HepG2 (cell line): ENCODE measurements around the gene NME9. TPM values are rescaled to one million over a fixed set of nuclear protein-coding genes. Genes with fewer than 3 reads are reported as not detected.

ENCODE experiments used
- ATAC-seq: fragments of 200-7000 bp; cut with Tn5 transposase; 3 replicates; pipeline ENCODE4 v1.9.1; 2020; ENCODE audit warnings: mild to moderate bottlenecking, moderate library complexity
- BruUV-seq: library from RNA; stranded (reverse); fragments of 400-500 nt; replicated peaks from 2 replicates; lab custom pipeline; 2021; lab: Mats Ljungman, UMichigan
- CTCF ChIA-PET: fragments of 300-600 bp; formaldehyde crosslinking; extraction: SDS; loops from one replicate; lab custom pipeline; 2021; ENCODE audit warnings: low total read pairs, inconsistent platforms, low intra/inter-chr PET ratio; lab: Yijun Ruan, JAX
- POLR2A ChIA-PET: fragments of 350-600 bp; sonication (Branson Sonifier 250); formaldehyde crosslinking; loops from one replicate; lab custom pipeline; 2020; ENCODE audit warnings: antibody characterized with exemption, inconsistent platforms; lab: Yijun Ruan, JAX
- DNase-seq: peaks from one replicate; pipeline ENCODE4 v3.0.0-alpha.2; 2015; ENCODE audit warnings: low spot score
- FAIRE-seq: peaks from 3 replicates; lab custom pipeline; 2011; peaks lifted over from hg19 to GRCh38; lab: Jason Lieb, UNC
- H2AFZ ChIP-seq: one replicate; pipeline ENCODE4 v1.6.1; 2011; ENCODE audit warnings: low read length, inconsistent platforms
- H3K27ac ChIP-seq: fragments of 300-600 bp; 3 replicates; pipeline ENCODE4 v1.8.0; 2011; ENCODE audit warnings: mixed run types, mild to moderate bottlenecking, mixed read lengths, low read length, inconsistent platforms; ENCODE audit not compliant: insufficient read depth; ENCODE audit errors: extremely low read length
- H3K27me3 ChIP-seq, 2 experiments: fragments of 200-600 bp in 1 of 2; 2 replicates in 1 of 2; 3 replicates in 1 of 2; pipeline versions ENCODE4 v1.6.0 to v1.8.0; 2011; ENCODE audit warnings: low read length in 2 of 2, mild to moderate bottlenecking in 2 of 2, moderate library complexity in 2 of 2, inconsistent platforms in 1 of 2; ENCODE audit not compliant: insufficient read depth in 2 of 2, control insufficient read depth in 1 of 2
- H3K36me3 ChIP-seq, 2 experiments: fragments of 200-600 bp in 1 of 2; replicated peaks in 1 of 2; 2 replicates in 1 of 2; 3 replicates in 1 of 2; pipeline versions ENCODE4 v1.5.1 to v1.8.0; 2011; ENCODE audit warnings: low read length in 2 of 2, inconsistent platforms in 1 of 2; ENCODE audit not compliant: insufficient read depth in 2 of 2, control insufficient read depth in 1 of 2
- H3K4me1 ChIP-seq: 2 replicates; pipeline ENCODE4 v1.5.1; 2012; ENCODE audit warnings: low read length, inconsistent platforms; ENCODE audit not compliant: insufficient read depth
- H3K4me2 ChIP-seq: 2 replicates; pipeline ENCODE4 v1.6.0; 2011; ENCODE audit warnings: low read depth, low read length, inconsistent platforms
- H3K4me3 ChIP-seq, 3 experiments: fragments of 200-600 bp in 1 of 3; sonication (generic), shearing (Covaris generic) in 1 of 3; replicated peaks in 1 of 3; 2 replicates each; pipeline ENCODE4 v1.5.1; 2011 to 2016; ENCODE audit warnings: low read length in 3 of 3, inconsistent platforms in 2 of 3, low read depth in 2 of 3, mild to moderate bottlenecking in 2 of 3, control low read depth in 1 of 3, mixed read lengths in 1 of 3; ENCODE audit not compliant: insufficient read depth in 1 of 3
- H3K79me2 ChIP-seq: one replicate; pipeline ENCODE4 v1.6.1; 2011; ENCODE audit warnings: low read length, inconsistent platforms; ENCODE audit not compliant: insufficient read depth
- H3K9ac ChIP-seq: 2 replicates; pipeline ENCODE4 v1.6.0; 2011; ENCODE audit warnings: mild to moderate bottlenecking, low read depth, low read length, inconsistent platforms; ENCODE audit not compliant: insufficient read depth
- H3K9me3 ChIP-seq: 2 replicates; pipeline ENCODE4 v1.5.1; 2012; ENCODE audit warnings: mild to moderate bottlenecking, low read length
- H4K20me1 ChIP-seq: 2 replicates; pipeline ENCODE4 v1.6.0; 2011; ENCODE audit warnings: inconsistent platforms, mild to moderate bottlenecking, low read length, moderate library complexity; ENCODE audit not compliant: insufficient read depth
- FOXO1 ChIP-seq: sonication (generic); formaldehyde crosslinking; IDR thresholded peaks from 2 replicates; pipeline ENCODE4 v1.4.0; 2020; ENCODE audit warnings: missing genetic modification reagents
- GPBP1L1 ChIP-seq: sonication (generic); formaldehyde crosslinking; IDR thresholded peaks from 2 replicates; pipeline ENCODE4 v1.5.0; 2020; ENCODE audit warnings: mild to moderate bottlenecking, missing genetic modification reagents
- JUND ChIP-seq: sonication (generic); formaldehyde crosslinking; IDR thresholded peaks from 2 replicates; pipeline ENCODE4 v1.8.0; 2022; ENCODE audit warnings: mild to moderate bottlenecking, missing genetic modification reagents
- SIN3B ChIP-seq: fragments of 150-350 bp; IDR thresholded peaks from 2 replicates; pipeline ENCODE4 v1.6.1; 2014; ENCODE audit warnings: low read length
- ZNF10 ChIP-seq: sonication (generic); formaldehyde crosslinking; IDR thresholded peaks from 2 replicates; pipeline ENCODE4 v1.4.0; 2020; ENCODE audit warnings: mild to moderate bottlenecking, low read depth, missing genetic modification reagents, borderline replicate concordance
- ZNF468 ChIP-seq: sonication (generic); formaldehyde crosslinking; IDR thresholded peaks from 2 replicates; pipeline ENCODE4 v1.8.0; 2022; ENCODE audit warnings: mild to moderate bottlenecking, moderate library complexity, missing genetic modification reagents
- ZNF609 ChIP-seq: sonication (generic); formaldehyde crosslinking; IDR thresholded peaks from 2 replicates; pipeline ENCODE4 v1.4.0; 2020; ENCODE audit warnings: mild to moderate bottlenecking, missing genetic modification reagents, borderline replicate concordance
- ZNF672 ChIP-seq: sonication (generic); formaldehyde crosslinking; IDR thresholded peaks from 2 replicates; pipeline ENCODE4 v1.8.1; 2022; ENCODE audit warnings: missing genetic modification reagents
- ZNF746 ChIP-seq: sonication (generic); formaldehyde crosslinking; IDR thresholded peaks from 2 replicates; pipeline ENCODE4 v1.8.0; 2022; ENCODE audit warnings: mild to moderate bottlenecking, missing genetic modification reagents
- ZNF781 ChIP-seq: sonication (generic); formaldehyde crosslinking; IDR thresholded peaks from 2 replicates; pipeline ENCODE4 v1.5.1; 2020; ENCODE audit warnings: borderline replicate concordance, mild to moderate bottlenecking, missing genetic modification reagents; ENCODE audit errors: not compliant biosample characterization
- ZXDC ChIP-seq: sonication (generic); formaldehyde crosslinking; IDR thresholded peaks from 2 replicates; pipeline ENCODE4 v1.5.0; 2020; ENCODE audit warnings: mild to moderate bottlenecking, missing genetic modification reagents
- WGBS: methylation state at CpG from one replicate; pipeline ENCODE4 v1.1.6; 2017; ENCODE audit warnings: low lambda C conversion rate; 5-methylcytosine and 5-hydroxymethylcytosine counted together
- in situ Hi-C: cut with HindIII; loops from 2 replicates; pipeline ENCODE4 v1.10.0; 2017; ENCODE audit warnings: low pct_unique_long_range_greater_than_20kb; ENCODE audit not compliant: extremely low pct_ligation_motif_present
- intact Hi-C: fragments of 100-400 bp; cut with micrococcal nuclease; formaldehyde crosslinking; loops from one replicate; pipeline ENCODE4 v1.10.0; 2022; ENCODE audit not compliant: unreplicated experiment
- polyA plus RNA-seq, 8 experiments: library from polyadenylated mRNA; depleted of rRNA in 3 of 8; stranded (reverse) in 7 of 8; unstranded in 1 of 8; fragments of >200 nt; fragmentation: Illumina TruSeq in 4 of 8; extraction: Trizol in 4 of 8; gene quantifications; 2 replicates each; pipeline versions ENCODE4 v1.2.1 to v1.2.3, GENCODE V29; 2011 to 2016; ENCODE audit warnings: low read depth in 4 of 8, missing spikeins in 1 of 8, mixed read lengths in 1 of 8; ENCODE audit not compliant: insufficient read depth in 1 of 8
- total RNA-seq, 5 experiments: library from RNA; depleted of rRNA; stranded (reverse); fragments of >200 nt; fragmentation: Illumina TruSeq; extraction: Trizol; gene quantifications; 2 replicates each; pipeline ENCODE4 v1.2.3, GENCODE V29; 2016; ENCODE audit warnings: low read depth in 1 of 5
- TF ChIP-seq, protein P1 (sequence below): sonication (generic); formaldehyde crosslinking; IDR thresholded peaks from 2 replicates; pipeline ENCODE4 v1.9.0; 2021; ENCODE audit warnings: missing genetic modification reagents, mild to moderate bottlenecking, borderline replicate concordance

Gene NME9
- total and polyA plus RNA-seq, 2 of the 13 experiments (the other 11 are each of a cell fraction or from before 2014, with no cell fraction given) = not detected

GRCh38 chr3:138259126-138259525 lies 70.5 kb downstream of the NME9 start (continued):
- TF ChIP-seq ZNF609 (CRISPR knock-in tag) (no peak), ZNF746 (CRISPR knock-in tag) (no peak), ZNF468 (CRISPR knock-in tag) (no peak)

GRCh38 chr3:138257986-138258385 lies 71.7 kb downstream of the NME9 start:
- H3K4me3 ChIP-seq = no peak overlapping the region
- TF ChIP-seq ZXDC (no peak), ZNF781 (no peak), GPBP1L1 (CRISPR knock-in tag) (no peak), JUND (CRISPR knock-in tag) (no peak), ZNF672 (CRISPR knock-in tag) (no peak), SIN3B (no peak), ZNF10 (no peak), FOXO1 (no peak), ZNF746 (CRISPR knock-in tag) (no peak)
- TF ChIP-seq, protein P1, sequence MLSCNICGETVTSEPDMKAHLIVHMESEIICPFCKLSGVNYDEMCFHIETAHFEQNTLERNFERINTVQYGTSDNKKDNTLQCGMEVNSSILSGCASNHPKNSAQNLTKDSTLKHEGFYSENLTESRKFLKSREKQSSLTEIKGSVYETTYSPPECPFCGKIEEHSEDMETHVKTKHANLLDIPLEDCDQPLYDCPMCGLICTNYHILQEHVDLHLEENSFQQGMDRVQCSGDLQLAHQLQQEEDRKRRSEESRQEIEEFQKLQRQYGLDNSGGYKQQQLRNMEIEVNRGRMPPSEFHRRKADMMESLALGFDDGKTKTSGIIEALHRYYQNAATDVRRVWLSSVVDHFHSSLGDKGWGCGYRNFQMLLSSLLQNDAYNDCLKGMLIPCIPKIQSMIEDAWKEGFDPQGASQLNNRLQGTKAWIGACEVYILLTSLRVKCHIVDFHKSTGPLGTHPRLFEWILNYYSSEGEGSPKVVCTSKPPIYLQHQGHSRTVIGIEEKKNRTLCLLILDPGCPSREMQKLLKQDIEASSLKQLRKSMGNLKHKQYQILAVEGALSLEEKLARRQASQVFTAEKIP (CRISPR knock-in tag) = no peak

More at GRCh38 chr3:138257986-138258385, 71.7 kb downstream of the NME9 start:
- Histone ChIP-seq H3K9me3 (no peaks in the 10 kb centered on the region), H3K27ac (no peak overlapping the region), H4K20me1 (no peaks in the 10 kb centered on the region), H3K9ac (no peak overlapping the region), H3K4me2 (no peak overlapping the region), H3K36me3 (peaks cover 0 to 2% of the 10 kb centered on the region in 2 experiments; a peak in 1 of 5 replicates), H3K4me1 (no peaks in the 10 kb centered on the region), H3K27me3 (no peaks in the 10 kb centered on the region), H2AFZ (no peak overlapping the region), H3K79me2 (no peaks in the 10 kb centered on the region)
- no peak for DNase-seq
- POLR2A ChIA-PET = no interaction called here
- no peak for FAIRE-seq
- no peak for ATAC-seq
- CTCF ChIA-PET = no interaction called here
- intact Hi-C loops = no loop called here
- WGBS = 81% methylated on average over 1 of the region's 1 CpG
- no TSS peak for BruUV-seq
- in situ Hi-C loops = no loop called here
